Activated CD4-positive, alpha-beta T cell treated with anti-CD3 and anti-CD28 coated beads for 48 hours (primary cell): ENCODE measurements around the gene CCL23.

Source experiments
- DNase-seq: peaks from one replicate; pipeline ENCODE4 v3.0.0-alpha.2; 2020

Gene CCL23

GRCh38 chr17:35968520-35969054 lies 49.2 kb downstream of the CCL23 start:
- DNase-seq = no peak

GRCh38 chr17:35965272-35965671 lies 52.5 kb downstream of the CCL23 start:
- DNase-seq = no peak

DNA sequence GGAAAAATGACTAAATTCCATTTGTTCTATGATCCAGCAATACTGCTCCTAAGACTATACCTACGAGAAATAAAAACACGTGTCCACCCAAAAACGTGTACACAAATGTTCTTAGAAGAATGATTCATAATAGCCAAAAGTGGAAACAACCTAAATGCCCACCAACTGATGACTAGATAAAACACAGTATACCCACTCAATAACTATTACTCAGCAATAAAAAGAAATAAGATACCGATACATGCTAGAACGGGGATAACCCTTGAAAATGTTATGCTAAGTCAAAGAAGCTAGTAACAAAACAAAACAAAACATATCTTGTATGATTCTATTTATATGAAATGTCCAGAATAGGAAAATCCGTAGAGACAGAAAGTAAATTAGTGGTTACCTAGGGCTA lies 54.1 kb downstream of the CCL23 start:
- DNase-seq = no peak
